Measurements from ENCODE around the gene OLFML2A. TPM values are rescaled to one million over a fixed set of nuclear protein-coding genes. Genes with fewer than 3 reads are reported as not detected.

OLFML2A gene
- polyA plus RNA-seq, 1 donor from 2014 or later = 0.15 TPM

- Histone ChIP-seq H2AFZ (ENCODE audit: low read depth, low read length) (no peak overlapping the region), H3K4me3 (ENCODE audit: low read length) (no peak overlapping the region), H3F3A (ENCODE audit: insufficient read depth, low read length, poor library complexity, severe bottlenecking) (no peaks in the 10 kb centered on the region), H3K4me2 (ENCODE audit: low read length) (no peak overlapping the region), H3K9me2 (ENCODE audit: insufficient read depth, low read length) (no peaks in the 10 kb centered on the region), H3K36me3 (ENCODE audit: insufficient read depth, low read length) (no peaks in the 10 kb centered on the region), H3K9ac (ENCODE audit: low read length) (no peak overlapping the region), H3K27me3 (ENCODE audit: insufficient read depth, low read depth, low read length) (peaks cover 40% of the 10 kb centered on the region), H3K79me2 (replicated peaks; ENCODE audit: insufficient read depth, low read length) (peaks cover 2% of the 10 kb centered on the region), H4K20me1 (ENCODE audit: insufficient read depth) (no peaks in the 10 kb centered on the region), H3K9me3 (ENCODE audit: low read length) (no peaks in the 10 kb centered on the region), H3K27ac (ENCODE audit: low read length) (no peak overlapping the region)
- TF ChIP-seq EZH2 (IDR thresholded peaks at IDR 0.05; ENCODE audit: borderline replicate concordance, insufficient read depth, low read length, poor library complexity, severe bottlenecking) (no peak), POLR2AphosphoS5 (IDR thresholded peaks at IDR 0.05) (no peak), MXI1 (conservative IDR thresholded peaks at IDR 0.05; ENCODE audit: poor library complexity, severe bottlenecking) (no peak), EP300 (conservative IDR thresholded peaks at IDR 0.05; ENCODE audit: poor library complexity, severe bottlenecking) (no peak), RAD21 (conservative IDR thresholded peaks at IDR 0.05) (no peak), TAF1 (IDR thresholded peaks at IDR 0.05; ENCODE audit: low read depth) (no peak), REST (IDR thresholded peaks at IDR 0.05; ENCODE audit: borderline replicate concordance) (no peak), SMC3 (conservative IDR thresholded peaks at IDR 0.05; ENCODE audit: poor library complexity) (no peak), CTCF (IDR thresholded peaks at IDR 0.05; ENCODE audit: poor library complexity, severe bottlenecking) (no peak)
These were observed 3.3 kb upstream of the OLFML2A start for GRCh38 chr9:124773473-124774128.

- peaks cover 33% of the 10 kb centered on the region for H3K27me3 ChIP-seq (ENCODE audit: insufficient read depth, low read depth, low read length)
- H3F3A ChIP-seq (ENCODE audit: insufficient read depth, low read length, poor library complexity, severe bottlenecking) = no peaks in the 10 kb centered on the region
- H3K4me3 ChIP-seq (ENCODE audit: low read length) = no peak overlapping the region
- H3K27ac ChIP-seq (ENCODE audit: low read length) = no peak overlapping the region
- no peaks in the 10 kb centered on the region for H3K36me3 ChIP-seq (ENCODE audit: insufficient read depth, low read length)
- no peaks in the 10 kb centered on the region for H3K79me2 ChIP-seq (replicated peaks; ENCODE audit: insufficient read depth, low read length)
- no peak overlapping the region for H3K9ac ChIP-seq (ENCODE audit: low read length)
- TF ChIP-seq RAD21 (conservative IDR thresholded peaks at IDR 0.05) (peak; percentile 71), EP300 (conservative IDR thresholded peaks at IDR 0.05; ENCODE audit: poor library complexity, severe bottlenecking) (no peak), MXI1 (conservative IDR thresholded peaks at IDR 0.05; ENCODE audit: poor library complexity, severe bottlenecking) (no peak), CTCF (IDR thresholded peaks at IDR 0.05; ENCODE audit: poor library complexity, severe bottlenecking) (peak; percentile 83), REST (IDR thresholded peaks at IDR 0.05; ENCODE audit: borderline replicate concordance) (no peak), POLR2AphosphoS5 (IDR thresholded peaks at IDR 0.05) (no peak), EZH2 (IDR thresholded peaks at IDR 0.05; ENCODE audit: borderline replicate concordance, insufficient read depth, low read length, poor library complexity, severe bottlenecking) (no peak), SMC3 (conservative IDR thresholded peaks at IDR 0.05; ENCODE audit: poor library complexity) (peak; percentile 85), TAF1 (IDR thresholded peaks at IDR 0.05; ENCODE audit: low read depth) (no peak)
- H4K20me1 ChIP-seq (ENCODE audit: insufficient read depth) = no peaks in the 10 kb centered on the region
- H3K4me2 ChIP-seq (ENCODE audit: low read length) = no peak overlapping the region
- H3K9me2 ChIP-seq (ENCODE audit: insufficient read depth, low read length) = no peaks in the 10 kb centered on the region
- H2AFZ ChIP-seq (ENCODE audit: low read depth, low read length) = no peak overlapping the region
- no peaks in the 10 kb centered on the region for H3K9me3 ChIP-seq (ENCODE audit: low read length)
These were observed 2.6 kb upstream of the OLFML2A start for GRCh38 chr9:124774129-124774978.

Data from neural cell (in vitro differentiated cells).